Measurements from ENCODE around the gene STAT6.

Gene STAT6

GRCh38 chr12:57129889-57130288, 18.7 kb upstream of the STAT6 start:
- TF ChIP-seq CTCF (IDR thresholded peaks at IDR 0.05; ENCODE audit: unreplicated experiment in 3 of 3), result no peak
- Mint-ChIP-seq H3K9me3 (no peaks in the 10 kb centered on the region), H3K27ac (peak overlapping the region; percentile 87 to 100 (median 88)), H3K36me3 (ENCODE audit: low read depth) (no peaks in the 10 kb centered on the region), H3K27me3 (ENCODE audit: low read depth) (peaks cover 3% of the 10 kb centered on the region), H3K4me3 (peak overlapping the region; percentile 94 to 98 (median 96)), H3K4me1 (peaks cover 63% of the 10 kb centered on the region)

- Mint-ChIP-seq H3K4me3 (peak overlapping the region; percentile 94 to 98 (median 96)), H3K27ac (peak overlapping the region; percentile 87 to 100 (median 88)), H3K4me1 (peaks cover 64% of the 10 kb centered on the region)
Measured at GRCh38 chr12:57129321-57129842, 18.2 kb upstream of the STAT6 start.

GRCh38 chr12:57128519-57129247, 17.5 kb upstream of the STAT6 start:
- H3K9me3 Mint-ChIP-seq, result no peaks in the 10 kb centered on the region
- H3K27ac Mint-ChIP-seq, result peak overlapping the region in 2 of 3 experiments; percentile 54 to 87
- peaks cover 3% of the 10 kb centered on the region for H3K27me3 Mint-ChIP-seq (ENCODE audit: low read depth)
- TF ChIP-seq CTCF (IDR thresholded peaks at IDR 0.05; ENCODE audit: unreplicated experiment in 3 of 3), result no peak
- no peaks in the 10 kb centered on the region for H3K36me3 Mint-ChIP-seq (ENCODE audit: low read depth)
- peaks cover 59% of the 10 kb centered on the region for H3K4me1 Mint-ChIP-seq
- peak overlapping the region; percentile 94 to 98 (median 96) for H3K4me3 Mint-ChIP-seq

More at GRCh38 chr12:57129321-57129842, 18.2 kb upstream of the STAT6 start:
- Mint-ChIP-seq H3K36me3 (ENCODE audit: low read depth) (no peaks in the 10 kb centered on the region), H3K9me3 (no peaks in the 10 kb centered on the region), H3K27me3 (ENCODE audit: low read depth) (peaks cover 2% of the 10 kb centered on the region)
- no peak for TF ChIP-seq CTCF (IDR thresholded peaks at IDR 0.05; ENCODE audit: unreplicated experiment in 3 of 3)

- Mint-ChIP-seq H3K4me3 (peak within 1 kb of the TSS; percentile 94 to 98 (median 96)), H3K27ac (peak within 1 kb of the TSS; percentile 70 to 100 (median 89)), H3K27me3 (ENCODE audit: low read depth) (peaks cover 4% of the 10 kb centered on the region), H3K9me3 (no peaks in the 10 kb centered on the region), H3K36me3 (ENCODE audit: low read depth) (no peaks in the 10 kb centered on the region), H3K4me1 (peaks cover 51% of the 10 kb centered on the region)
- no peak for TF ChIP-seq CTCF (IDR thresholded peaks at IDR 0.05; ENCODE audit: unreplicated experiment in 3 of 3)
Measured at GRCh38 chr12:57127726-57128518, 16.8 kb upstream of the STAT6 start, which contains the start of gene LRP1. TSS of gene LRP1 (plus strand) at chr12:57128483. CDS start at chr12:57128965, 482 bp downstream.

- peak; percentile 11 to 22 (median 18) for TF ChIP-seq CTCF (IDR thresholded peaks at IDR 0.05; ENCODE audit: unreplicated experiment in 3 of 3)
- peaks cover 44% of the 10 kb centered on the region for H3K4me1 Mint-ChIP-seq
- peaks cover 4% of the 10 kb centered on the region for H3K27me3 Mint-ChIP-seq (ENCODE audit: low read depth)
- H3K4me3 Mint-ChIP-seq, result peak overlapping the region; percentile 94 to 98 (median 96)
- H3K9me3 Mint-ChIP-seq, result no peaks in the 10 kb centered on the region
- H3K36me3 Mint-ChIP-seq (ENCODE audit: low read depth), result no peaks in the 10 kb centered on the region
- H3K27ac Mint-ChIP-seq, result peak overlapping the region; percentile 54 to 89 (median 70)
Measured at GRCh38 chr12:57127101-57127725, 16.1 kb upstream of the STAT6 start.
